HG02610 (cell line): Measurements from ENCODE around the gene CAMK2G.

Experiments used
- ATAC-seq: cut with Tn5 transposase; IDR thresholded peaks from one replicate; pipeline ENCODE4 v1.9.1; 2021; ENCODE audit warnings: mild to moderate bottlenecking, moderate library complexity; ENCODE audit not compliant: unreplicated experiment

Gene CAMK2G

DNA sequence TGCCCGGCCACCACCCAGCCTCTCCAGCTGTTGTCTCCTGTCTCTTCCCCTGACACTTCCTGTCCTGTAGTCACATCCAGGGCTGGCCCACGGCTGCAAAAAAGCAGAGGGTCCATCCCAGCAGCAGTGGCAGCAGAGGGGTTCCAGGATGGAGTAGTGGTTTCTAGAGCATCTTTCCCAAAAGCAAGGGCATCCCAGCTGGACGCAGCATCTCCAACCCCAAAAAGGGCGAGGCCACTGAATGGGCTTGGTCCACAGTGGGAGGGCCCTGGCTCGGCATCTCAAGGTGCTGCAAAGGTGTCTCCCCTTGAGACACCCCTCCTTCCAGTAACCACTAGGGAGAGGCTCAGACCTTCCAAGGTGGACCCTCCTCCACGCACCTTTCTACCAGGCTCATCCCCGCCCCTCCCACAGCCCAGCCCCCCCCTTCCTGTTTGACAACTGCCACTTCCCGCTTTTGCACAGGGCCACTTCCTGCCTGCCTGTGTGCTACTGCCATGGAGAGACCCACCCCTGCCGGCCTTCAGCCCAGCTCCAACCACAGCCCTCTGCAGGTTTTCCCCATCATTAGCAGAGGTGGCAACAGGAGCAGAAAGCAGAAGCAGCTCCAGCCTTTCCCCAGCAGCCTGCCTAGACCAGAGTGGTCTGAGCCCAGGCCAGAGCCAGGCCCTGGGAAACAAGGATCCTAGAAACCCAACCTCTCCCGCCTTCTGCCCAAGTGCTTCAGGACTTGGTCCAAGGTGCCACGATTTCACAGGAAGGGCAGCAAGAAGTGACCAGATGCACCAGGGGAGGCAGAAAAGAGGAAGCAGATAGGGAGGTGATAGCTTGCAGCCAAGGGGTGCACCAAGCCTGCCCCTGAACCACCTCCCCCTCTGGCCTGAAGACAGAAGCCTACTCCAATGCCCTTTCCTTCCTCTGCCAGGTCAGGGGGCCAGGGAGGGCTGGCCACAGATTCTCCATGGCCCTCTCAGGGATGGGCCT, 8.6 kb downstream of the CAMK2G start:
- peak; percentile 87 for ATAC-seq

DNA sequence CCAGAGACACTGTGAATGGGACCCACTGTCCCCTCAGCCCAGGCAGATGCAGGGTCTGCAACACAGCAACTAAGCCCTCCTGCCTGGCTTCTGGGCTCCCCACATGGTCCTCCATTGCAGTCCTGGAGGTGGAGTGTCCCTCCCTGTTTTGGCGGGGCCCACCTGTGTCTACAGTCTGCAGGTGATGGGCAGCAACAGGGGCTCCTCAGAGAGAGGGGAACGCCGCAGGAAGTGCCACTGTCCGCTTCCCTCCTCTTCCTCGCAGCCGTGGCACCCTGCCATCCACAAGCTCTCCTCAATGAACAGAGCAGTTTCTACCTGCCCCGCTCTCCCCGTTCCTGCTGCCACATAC, 9.3 kb downstream of the CAMK2G start:
- no peak for ATAC-seq

GRCh38 chr10:73864229-73864628, 10.1 kb downstream of the CAMK2G start:
- ATAC-seq, result no peak

- no peak for ATAC-seq
Observed at GRCh38 chr10:73863039-73863817, 11.1 kb downstream of the CAMK2G start.

DNA sequence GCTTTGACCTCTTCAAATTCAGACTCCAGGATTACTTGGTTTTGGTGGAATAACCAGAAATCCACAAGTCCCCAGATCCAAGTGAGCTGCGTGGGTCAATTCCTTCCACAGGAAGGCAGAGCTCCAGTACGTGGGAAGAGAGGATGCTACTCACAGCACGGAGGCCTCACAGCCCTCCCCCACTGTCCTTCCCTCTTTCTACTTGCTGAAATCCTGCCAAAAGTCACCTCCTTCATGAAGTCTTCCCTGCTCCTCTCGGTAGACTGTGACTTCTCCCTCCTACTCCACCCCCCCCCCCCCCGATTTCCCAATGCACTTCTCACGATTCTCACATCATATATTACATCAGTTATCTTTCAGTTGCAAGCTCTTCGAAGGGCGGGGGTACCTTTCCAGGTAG, 12.3 kb downstream of the CAMK2G start:
- ATAC-seq, result no peak

- no peak for ATAC-seq
Observed at GRCh38 chr10:73859784-73860491, 14.4 kb downstream of the CAMK2G start.

- no peak for ATAC-seq
Observed at GRCh38 chr10:73859428-73859783, 14.9 kb downstream of the CAMK2G start.

- ATAC-seq, result no peak
Observed at GRCh38 chr10:73858750-73859427, 15.5 kb downstream of the CAMK2G start.

- ATAC-seq, result no peak
Observed at GRCh38 chr10:73858013-73858708, 16.2 kb downstream of the CAMK2G start.

DNA sequence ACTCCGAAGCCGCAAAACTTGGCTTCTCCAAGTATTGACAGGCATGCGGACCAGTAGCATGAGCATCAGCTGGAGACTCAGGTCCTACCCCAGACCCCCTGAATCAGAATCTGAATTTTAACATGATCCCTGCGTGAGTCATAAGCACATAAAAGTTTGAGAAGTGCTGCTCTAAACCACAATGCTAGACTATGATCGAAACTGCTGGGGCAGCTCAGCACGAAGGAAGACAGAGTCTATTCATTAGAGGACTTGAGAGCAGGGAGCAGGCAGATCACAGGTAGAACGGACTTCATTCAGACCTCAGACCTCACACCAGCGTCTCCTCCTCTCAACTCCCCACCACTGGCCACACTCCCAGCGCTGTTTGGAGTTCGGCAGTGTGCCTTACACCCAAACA, 16.9 kb downstream of the CAMK2G start:
- ATAC-seq, result peak; percentile 48

- no peak for ATAC-seq
Observed at GRCh38 chr10:73856261-73856660, 18.1 kb downstream of the CAMK2G start.

- ATAC-seq, result no peak
Observed at GRCh38 chr10:73855413-73855812, 18.9 kb downstream of the CAMK2G start.

- ATAC-seq, result no peak
Observed at GRCh38 chr10:73854310-73854709, 20.0 kb downstream of the CAMK2G start.

GRCh38 chr10:73853196-73853595, 21.2 kb downstream of the CAMK2G start:
- ATAC-seq, result no peak

GRCh38 chr10:73850863-73851461, 23.4 kb downstream of the CAMK2G start:
- no peak for ATAC-seq

DNA sequence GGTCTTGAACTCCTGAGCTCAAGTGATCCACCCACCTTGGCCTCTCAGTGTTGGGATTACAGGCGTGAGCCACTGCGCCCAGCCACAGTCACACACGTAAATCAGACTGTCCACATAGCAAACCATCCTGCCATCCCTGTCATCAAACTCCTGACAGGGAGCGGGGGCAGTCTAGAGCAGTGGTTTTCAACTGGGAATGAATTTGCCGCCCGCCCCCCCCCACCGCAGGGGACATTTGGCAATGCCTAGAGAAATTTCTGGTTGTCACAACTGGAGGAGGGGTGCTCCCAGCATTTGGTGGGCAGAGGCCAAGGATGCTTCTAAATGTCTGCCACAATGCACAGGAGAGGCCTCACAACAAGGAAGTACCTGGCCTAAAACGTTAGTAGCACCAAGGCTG, 24.1 kb downstream of the CAMK2G start:
- no peak for ATAC-seq

DNA sequence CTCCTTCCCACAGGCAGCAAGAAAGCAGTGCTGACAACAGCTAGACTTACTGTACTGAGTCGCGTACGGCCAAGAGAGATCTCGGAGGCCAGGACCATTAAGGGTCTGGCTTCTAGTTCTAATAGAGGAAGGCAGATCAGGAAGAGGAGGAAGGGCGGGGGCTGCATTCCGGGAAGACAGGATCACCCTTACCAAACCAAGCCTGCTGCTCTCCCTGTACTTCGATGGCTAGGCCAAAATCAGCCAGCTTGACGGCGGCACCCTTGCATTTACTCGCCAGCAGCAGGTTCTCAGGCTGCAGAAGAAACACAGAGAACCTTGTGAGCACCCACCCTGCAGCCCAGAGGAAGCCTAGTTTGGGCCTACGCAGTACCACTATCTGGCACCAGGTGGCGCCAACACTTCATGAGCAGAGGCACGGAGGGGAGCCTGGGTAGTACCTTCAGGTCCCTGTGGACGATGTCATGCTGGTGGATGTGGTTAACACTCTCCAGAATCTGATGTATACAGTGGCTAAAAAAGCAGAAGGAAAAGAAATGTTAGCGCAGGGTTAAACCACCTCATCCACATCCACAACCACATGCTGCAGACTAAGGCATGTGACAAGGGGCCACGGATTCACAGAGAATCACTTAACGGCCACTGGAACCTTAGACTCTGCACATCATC, 25.4 kb downstream of the CAMK2G start:
- ATAC-seq, result peak; percentile 93

GRCh38 chr10:73847031-73847430, 27.3 kb downstream of the CAMK2G start:
- no peak for ATAC-seq

DNA sequence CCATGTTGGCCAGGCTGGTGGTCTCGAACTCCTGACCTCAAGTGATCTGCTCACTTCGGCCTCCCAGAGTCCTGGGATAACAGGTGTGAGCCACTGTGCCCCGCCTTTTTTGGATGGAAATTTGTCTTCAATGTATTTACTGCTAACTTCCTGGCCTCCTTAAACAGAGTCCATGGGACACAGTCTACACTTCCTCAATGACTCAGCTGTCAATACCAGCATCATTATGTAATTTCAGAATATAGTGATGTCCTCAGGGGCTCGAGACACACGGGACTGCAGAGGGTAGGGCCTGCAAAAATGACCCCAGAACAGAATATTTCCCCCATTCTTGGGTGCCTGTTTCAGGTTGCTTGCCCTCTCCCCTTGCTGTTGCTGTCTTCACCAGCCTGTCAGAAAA, 31.1 kb downstream of the CAMK2G start:
- ATAC-seq, result no peak
